Muscle layer of colon (tissue), 2 donors: ENCODE data around the gene RSF1.

Experiments used
- H3K27ac ChIP-seq: one replicate; pipeline ENCODE4 v1.7.0; 2013; ENCODE audit warnings: low read depth, mild to moderate bottlenecking, low read length, moderate library complexity
- H3K27me3 ChIP-seq, 2 donors: one replicate each; pipeline ENCODE4 v1.7.0; 2013; ENCODE audit warnings: low read length in 2 of 2, mild to moderate bottlenecking in 2 of 2; ENCODE audit not compliant: insufficient read depth in 2 of 2, control insufficient read depth in 1 of 2
- H3K36me3 ChIP-seq: one replicate; pipeline ENCODE4 v1.7.0; 2013; ENCODE audit warnings: mild to moderate bottlenecking, low read length; ENCODE audit not compliant: insufficient read depth
- H3K4me1 ChIP-seq: one replicate; pipeline ENCODE4 v1.7.0; 2013; ENCODE audit warnings: mild to moderate bottlenecking, low read length; ENCODE audit not compliant: insufficient read depth
- H3K4me3 ChIP-seq, 2 donors: one replicate each; pipeline ENCODE4 v1.7.0; 2013; ENCODE audit warnings: low read length in 2 of 2, low read depth in 1 of 2, mild to moderate bottlenecking in 1 of 2, moderate library complexity in 1 of 2
- H3K9ac ChIP-seq: one replicate; pipeline ENCODE4 v1.7.0; 2013; ENCODE audit warnings: low read length
- H3K9me3 ChIP-seq: one replicate; pipeline ENCODE4 v1.7.0; 2013; ENCODE audit warnings: mild to moderate bottlenecking, low read length
- donor health status: abdominal sarcoma.
- donor health status: Adenocarcinoma of cecum.

Gene RSF1

GRCh38 chr11:77669848-77670511 is 150.5 kb downstream of the RSF1 start:
- no peaks in the 10 kb centered on the region for H3K27me3 ChIP-seq
- H3K9me3 ChIP-seq, result no peaks in the 10 kb centered on the region
- peaks cover 59% of the 10 kb centered on the region for H3K36me3 ChIP-seq
- no peak overlapping the region for H3K9ac ChIP-seq
- H3K4me1 ChIP-seq, result no peaks in the 10 kb centered on the region
- H3K4me3 ChIP-seq, result no peak overlapping the region
- no peak overlapping the region for H3K27ac ChIP-seq

GRCh38 chr11:77668760-77669159 is 151.8 kb downstream of the RSF1 start:
- H3K4me3 ChIP-seq, result no peak overlapping the region
- no peak overlapping the region for H3K27ac ChIP-seq
- H3K36me3 ChIP-seq, result peaks cover 53% of the 10 kb centered on the region
- no peak overlapping the region for H3K9ac ChIP-seq
- H3K9me3 ChIP-seq, result no peaks in the 10 kb centered on the region
- H3K4me1 ChIP-seq, result no peaks in the 10 kb centered on the region
- no peaks in the 10 kb centered on the region for H3K27me3 ChIP-seq

GRCh38 chr11:77665240-77665965 is 155.1 kb downstream of the RSF1 start:
- H3K9ac ChIP-seq, result no peak overlapping the region
- peaks cover 33% of the 10 kb centered on the region for H3K36me3 ChIP-seq
- H3K4me3 ChIP-seq, result no peak overlapping the region
- no peaks in the 10 kb centered on the region for H3K4me1 ChIP-seq
- no peak overlapping the region for H3K27ac ChIP-seq
- H3K9me3 ChIP-seq, result no peaks in the 10 kb centered on the region
- no peaks in the 10 kb centered on the region for H3K27me3 ChIP-seq

- H3K27me3 ChIP-seq, result no peaks in the 10 kb centered on the region
- no peak overlapping the region for H3K4me3 ChIP-seq
- H3K36me3 ChIP-seq, result peaks cover 6% of the 10 kb centered on the region
- H3K4me1 ChIP-seq, result no peaks in the 10 kb centered on the region
- H3K9me3 ChIP-seq, result no peaks in the 10 kb centered on the region
- H3K27ac ChIP-seq, result no peak overlapping the region
- H3K9ac ChIP-seq, result no peak overlapping the region
These were observed 158.9 kb downstream of the RSF1 start for GRCh38 chr11:77661670-77662069.

DNA sequence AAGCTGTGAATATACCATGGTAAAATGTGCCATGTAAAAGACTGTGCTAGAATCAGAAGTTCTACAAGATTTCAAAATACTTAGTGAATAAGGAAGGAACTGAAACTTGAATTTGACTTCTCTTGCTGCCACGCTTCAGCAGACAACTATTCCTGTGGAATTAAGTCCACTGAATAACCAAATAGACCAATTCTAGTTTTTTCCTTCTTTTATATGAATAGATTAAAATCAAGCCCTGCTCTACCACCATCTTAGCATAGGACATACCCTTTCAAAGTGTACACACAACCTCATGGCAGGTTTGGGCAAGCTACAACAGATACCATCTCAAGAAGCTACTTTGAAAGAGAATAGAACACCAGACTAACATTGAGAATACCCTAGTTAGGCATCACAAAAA is 159.6 kb downstream of the RSF1 start:
- Histone ChIP-seq H3K4me1 (no peaks in the 10 kb centered on the region), H3K27me3 (no peaks in the 10 kb centered on the region), H3K27ac (no peak overlapping the region), H3K36me3 (peaks cover 4% of the 10 kb centered on the region), H3K9me3 (no peaks in the 10 kb centered on the region), H3K4me3 (no peak overlapping the region), H3K9ac (no peak overlapping the region)

DNA sequence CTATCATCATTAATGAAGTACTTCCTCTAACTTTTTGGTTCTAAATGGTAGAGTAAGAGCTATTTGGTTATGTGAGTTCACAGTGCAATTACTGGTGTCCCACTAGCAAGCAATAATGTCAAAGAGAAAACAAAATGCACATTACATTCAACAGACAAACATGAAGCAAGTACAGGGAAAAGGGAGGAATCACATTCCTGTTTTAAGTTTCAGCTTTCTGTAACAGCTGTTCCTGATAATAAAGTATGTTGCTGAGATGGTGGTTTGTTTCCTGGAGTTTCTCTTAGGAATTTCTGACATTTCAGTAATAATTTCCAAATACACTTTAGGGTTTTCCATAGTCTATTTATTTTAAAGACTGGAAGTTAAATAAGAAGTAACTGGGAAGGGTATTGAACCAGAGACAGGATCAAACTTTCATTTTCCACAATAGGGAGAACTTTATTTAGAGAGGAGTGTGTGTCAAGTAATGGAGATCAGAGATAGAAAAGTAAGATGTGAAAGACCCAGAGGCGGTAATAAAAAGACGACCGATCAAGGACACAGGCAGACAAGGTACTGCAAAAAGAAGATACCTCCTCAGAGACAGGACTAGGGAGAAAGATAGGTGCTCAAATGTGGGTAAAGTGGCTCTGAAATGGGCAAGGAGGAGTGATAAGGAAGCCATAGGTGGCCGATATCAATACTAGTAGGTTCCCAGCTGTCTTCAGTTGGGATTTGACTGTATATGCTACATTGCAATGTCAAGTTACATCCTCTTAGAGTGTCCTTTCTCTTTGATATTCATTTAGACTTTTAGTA is 162.1 kb downstream of the RSF1 start:
- no peaks in the 10 kb centered on the region for H3K36me3 ChIP-seq
- no peaks in the 10 kb centered on the region for H3K27me3 ChIP-seq
- no peak overlapping the region for H3K9ac ChIP-seq
- H3K9me3 ChIP-seq, result no peaks in the 10 kb centered on the region
- no peak overlapping the region for H3K4me3 ChIP-seq
- no peaks in the 10 kb centered on the region for H3K4me1 ChIP-seq
- H3K27ac ChIP-seq, result no peak overlapping the region

GRCh38 chr11:77656362-77656761 is 164.2 kb downstream of the RSF1 start:
- Histone ChIP-seq H3K9me3 (no peaks in the 10 kb centered on the region), H3K27ac (no peak overlapping the region), H3K27me3 (no peaks in the 10 kb centered on the region), H3K9ac (no peak overlapping the region), H3K36me3 (no peaks in the 10 kb centered on the region), H3K4me3 (no peak overlapping the region), H3K4me1 (no peaks in the 10 kb centered on the region)

- H3K4me1 ChIP-seq, result no peaks in the 10 kb centered on the region
- H3K9ac ChIP-seq, result no peak overlapping the region
- no peaks in the 10 kb centered on the region for H3K27me3 ChIP-seq
- no peaks in the 10 kb centered on the region for H3K36me3 ChIP-seq
- H3K27ac ChIP-seq, result no peak overlapping the region
- H3K9me3 ChIP-seq, result no peaks in the 10 kb centered on the region
- H3K4me3 ChIP-seq, result no peak overlapping the region
These were observed 165.6 kb downstream of the RSF1 start for GRCh38 chr11:77654770-77655434.

GRCh38 chr11:77650123-77650522 is 170.4 kb downstream of the RSF1 start:
- Histone ChIP-seq H3K4me3 (no peak overlapping the region), H3K9ac (no peak overlapping the region), H3K36me3 (no peaks in the 10 kb centered on the region), H3K27ac (no peak overlapping the region), H3K9me3 (no peaks in the 10 kb centered on the region), H3K27me3 (no peaks in the 10 kb centered on the region), H3K4me1 (no peaks in the 10 kb centered on the region)

GRCh38 chr11:77647654-77648305 is 172.7 kb downstream of the RSF1 start:
- Histone ChIP-seq H3K9me3 (no peaks in the 10 kb centered on the region), H3K27me3 (no peaks in the 10 kb centered on the region)

GRCh38 chr11:77644887-77645286 is 175.6 kb downstream of the RSF1 start:
- Histone ChIP-seq H3K4me1 (no peaks in the 10 kb centered on the region), H3K27me3 (no peaks in the 10 kb centered on the region), H3K4me3 (no peak overlapping the region), H3K9me3 (no peaks in the 10 kb centered on the region), H3K27ac (no peak overlapping the region), H3K36me3 (no peaks in the 10 kb centered on the region), H3K9ac (no peak overlapping the region)

More at GRCh38 chr11:77647654-77648305, 172.7 kb downstream of the RSF1 start:
- Histone ChIP-seq H3K36me3 (no peaks in the 10 kb centered on the region), H3K4me3 (no peak overlapping the region), H3K4me1 (no peaks in the 10 kb centered on the region), H3K9ac (no peak overlapping the region), H3K27ac (no peak overlapping the region)
